NCI-H748 treated with DMSO at 0.1 percent for 48 hours (cell line): ENCODE measurements around the gene YWHAQ.
A peak's percentile ranks its signal among the peaks of the same experiment; 100 is the strongest.

Experiments used
- DNase-seq: peaks from one replicate; lab custom pipeline; 2025; lab: John Stamatoyannopoulos, UW

Gene YWHAQ

GRCh38 chr2:9655441-9656269, 24.9 kb upstream of the YWHAQ start:
- DNase-seq = no peak

GRCh38 chr2:9654452-9655100, 23.8 kb upstream of the YWHAQ start:
- no peak for DNase-seq

DNA sequence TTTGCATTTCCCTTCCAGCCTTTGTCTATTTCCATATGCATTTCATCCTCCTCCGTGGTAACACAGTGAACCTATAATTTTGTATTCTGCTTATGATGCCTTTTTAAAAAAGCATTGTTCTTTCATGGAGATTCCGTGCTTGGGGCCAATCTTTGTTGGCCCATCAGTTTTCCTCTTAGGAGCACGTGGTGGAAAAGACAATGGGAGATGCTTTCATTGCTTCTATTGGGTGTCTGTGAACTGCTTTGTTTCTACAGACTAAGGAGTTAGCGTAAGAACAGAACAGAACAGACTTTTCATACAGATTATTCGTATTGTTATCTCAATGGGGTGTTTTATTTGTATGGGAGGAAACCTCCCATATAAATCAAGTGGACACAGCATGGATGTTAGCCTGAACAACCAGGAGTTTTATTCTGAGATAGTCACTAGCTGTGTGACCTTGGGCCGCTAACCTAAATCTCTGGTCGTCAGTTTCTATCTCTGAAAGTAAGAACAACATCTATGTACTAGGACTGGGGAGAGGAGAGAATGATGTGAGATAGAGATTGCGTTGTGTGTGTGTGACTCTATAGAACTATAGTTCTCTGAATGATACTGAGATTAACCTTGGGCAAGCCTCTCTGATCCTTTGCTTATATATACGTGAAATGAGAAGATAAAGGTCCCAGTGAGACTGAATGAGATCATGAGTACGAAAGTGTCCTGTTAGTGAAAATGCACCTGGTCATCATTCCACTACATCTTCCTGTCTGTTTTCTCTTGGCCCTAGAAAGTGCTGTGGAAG, 22.9 kb upstream of the YWHAQ start:
- DNase-seq = no peak

- peak; percentile 16 for DNase-seq
Observed at GRCh38 chr2:9652898-9653479, 22.2 kb upstream of the YWHAQ start.

- no peak for DNase-seq
Observed at GRCh38 chr2:9652267-9652666, 21.5 kb upstream of the YWHAQ start.

DNA sequence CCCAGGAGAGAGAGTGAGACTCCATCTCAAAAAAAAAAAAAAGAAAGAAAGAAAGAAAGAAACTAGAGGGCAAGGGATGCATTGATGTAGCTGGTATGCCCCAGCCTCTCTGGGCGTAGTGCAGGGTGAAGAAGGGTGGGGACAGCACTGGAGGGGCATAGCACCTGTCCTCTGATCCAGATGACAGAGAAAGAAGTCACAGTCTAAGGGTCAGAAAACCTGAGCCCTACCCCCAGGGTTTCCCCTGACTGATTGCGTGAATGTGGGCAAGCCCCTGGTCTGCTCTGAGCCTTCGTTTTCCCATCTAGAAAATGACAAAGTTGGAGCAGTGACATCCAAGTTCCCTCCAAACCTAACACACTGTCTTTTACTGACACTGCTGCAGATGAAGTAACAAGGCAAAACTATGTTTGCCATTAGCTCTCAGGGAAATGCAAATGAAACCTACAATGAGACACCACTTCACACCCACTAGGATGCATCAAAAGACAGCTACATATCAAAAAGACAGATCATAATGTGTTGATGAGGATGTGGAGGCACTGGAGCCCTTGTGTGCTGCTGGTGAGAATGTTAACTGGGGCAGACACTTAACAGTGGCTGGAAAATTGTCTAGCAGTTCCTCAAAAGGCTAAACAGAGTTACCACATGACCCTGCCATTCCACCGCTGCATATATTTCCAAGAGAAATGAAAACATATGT, 19.5 kb upstream of the YWHAQ start:
- no peak for DNase-seq

GRCh38 chr2:9649261-9649660, 18.5 kb upstream of the YWHAQ start:
- DNase-seq = no peak

GRCh38 chr2:9648821-9649220, 18.0 kb upstream of the YWHAQ start:
- peak; percentile 55 for DNase-seq

DNA sequence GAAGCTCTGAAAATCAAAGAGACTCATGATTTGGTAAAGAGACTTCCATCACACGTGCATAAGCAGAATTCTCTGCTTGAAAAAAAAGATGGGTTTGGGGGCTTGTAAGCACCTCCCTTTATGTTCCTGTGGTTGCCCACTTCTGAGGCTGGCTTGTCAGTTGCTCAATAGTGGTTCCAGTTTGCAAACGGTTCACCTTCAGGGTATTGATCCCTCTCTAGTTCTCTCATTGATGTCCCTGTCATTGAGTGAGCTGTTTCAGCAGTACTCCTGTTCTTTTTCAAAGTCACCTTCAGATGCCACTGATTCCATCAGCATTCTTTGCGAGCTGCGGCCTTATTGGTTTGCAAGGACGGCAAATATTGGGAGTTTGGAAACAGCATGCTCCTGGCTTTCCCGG, 17.1 kb upstream of the YWHAQ start:
- DNase-seq = no peak

DNA sequence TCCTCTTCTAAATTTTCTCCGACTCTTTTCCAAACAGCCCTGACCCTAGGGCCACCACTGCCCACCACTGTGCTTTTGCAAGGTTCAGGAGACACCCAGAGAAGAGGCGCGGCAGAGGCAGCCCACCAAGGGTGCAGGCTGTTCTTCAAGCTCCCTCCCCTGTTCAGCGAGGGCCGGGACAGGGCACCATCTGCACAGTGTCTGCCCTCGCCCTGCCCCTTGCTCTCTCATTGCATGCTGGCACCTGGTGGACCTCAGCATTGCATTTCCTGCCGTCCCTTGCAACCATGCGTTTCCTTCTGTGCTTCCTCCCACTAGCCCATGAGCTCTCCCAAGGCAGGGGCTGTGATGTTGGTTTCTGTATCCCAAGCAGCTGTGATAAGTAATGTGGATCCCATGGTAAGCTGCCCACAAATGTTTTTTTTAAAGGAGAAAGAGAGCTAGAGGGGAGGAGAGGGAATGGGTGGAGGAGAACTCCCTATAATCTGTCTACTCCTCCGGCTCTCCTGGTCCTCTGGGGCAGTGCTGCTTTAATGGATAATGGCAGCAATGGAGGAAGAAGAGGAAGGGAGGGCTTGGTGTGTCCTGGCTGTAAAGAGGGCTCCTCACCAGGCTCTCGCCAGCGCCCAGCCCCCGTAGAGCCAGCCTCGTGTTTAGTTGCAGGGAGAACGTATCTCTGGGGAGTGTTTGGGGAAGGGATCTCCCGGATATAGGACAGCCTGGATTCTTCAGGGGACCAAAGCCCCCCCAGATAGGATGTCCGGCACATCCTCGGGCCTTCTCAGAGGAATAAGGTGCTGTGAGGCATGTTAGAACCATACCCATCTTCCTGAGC, 15.6 kb upstream of the YWHAQ start:
- DNase-seq = no peak

DNA sequence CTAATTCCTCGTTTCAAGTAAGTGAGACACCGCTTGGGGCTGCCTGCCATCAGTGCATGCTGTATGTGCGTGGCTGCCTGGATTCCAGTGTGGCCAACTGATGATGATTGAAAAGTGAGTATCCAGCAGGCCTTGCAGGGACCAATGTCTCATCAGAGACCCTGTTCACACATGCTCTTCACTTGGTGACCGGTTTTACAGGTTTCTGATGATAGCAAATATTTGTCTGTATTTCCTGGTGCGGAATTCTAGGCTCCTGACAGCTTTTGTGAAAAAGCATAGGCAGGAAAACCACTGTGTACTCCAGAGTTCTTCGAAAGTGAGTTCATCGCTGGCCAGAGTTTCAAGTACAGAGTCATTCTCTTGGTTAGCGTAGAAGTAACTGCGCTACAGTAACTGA, 13.8 kb upstream of the YWHAQ start:
- DNase-seq = peak; percentile 58

DNA sequence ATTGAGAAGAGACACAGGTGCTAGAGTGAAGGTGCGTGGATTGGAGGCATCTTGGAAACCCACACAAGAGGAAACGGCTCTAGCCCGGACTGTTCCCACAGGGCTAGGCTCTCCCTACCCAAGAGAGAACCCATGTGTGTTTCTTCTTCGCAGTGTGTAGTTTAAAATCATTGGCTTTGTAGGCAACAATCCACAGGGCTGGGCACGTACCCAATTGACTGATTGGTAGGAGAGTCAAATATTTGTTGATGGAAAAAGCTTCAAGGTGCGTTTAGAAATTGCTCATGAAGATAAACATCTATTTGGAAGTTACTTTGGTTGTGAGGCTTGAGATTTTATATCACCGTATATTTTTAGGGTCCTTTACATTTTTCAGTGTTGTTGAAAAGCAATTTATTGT, 13.2 kb upstream of the YWHAQ start:
- DNase-seq = no peak

DNA sequence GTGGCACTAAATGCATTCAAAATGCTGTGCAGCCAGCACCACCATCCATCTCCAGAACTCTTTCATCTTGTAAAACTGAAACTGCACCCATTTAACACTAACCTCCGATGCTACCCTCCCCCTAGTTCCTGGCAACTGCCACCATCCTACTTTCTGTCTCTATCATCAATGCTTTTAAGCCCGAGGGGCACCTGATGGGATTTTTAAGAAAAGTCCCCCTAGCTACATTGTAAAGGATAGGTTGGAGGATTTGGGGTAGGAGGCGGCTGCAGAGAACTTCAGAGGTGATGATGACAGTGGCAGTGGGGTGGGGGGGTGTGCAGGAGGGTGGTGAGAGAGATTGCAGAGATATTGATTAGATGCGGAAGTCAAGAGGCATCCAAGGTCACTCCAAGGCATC, 10.8 kb upstream of the YWHAQ start:
- DNase-seq = no peak

- DNase-seq = no peak
Observed at GRCh38 chr2:9640403-9641104, 9.8 kb upstream of the YWHAQ start.

DNA sequence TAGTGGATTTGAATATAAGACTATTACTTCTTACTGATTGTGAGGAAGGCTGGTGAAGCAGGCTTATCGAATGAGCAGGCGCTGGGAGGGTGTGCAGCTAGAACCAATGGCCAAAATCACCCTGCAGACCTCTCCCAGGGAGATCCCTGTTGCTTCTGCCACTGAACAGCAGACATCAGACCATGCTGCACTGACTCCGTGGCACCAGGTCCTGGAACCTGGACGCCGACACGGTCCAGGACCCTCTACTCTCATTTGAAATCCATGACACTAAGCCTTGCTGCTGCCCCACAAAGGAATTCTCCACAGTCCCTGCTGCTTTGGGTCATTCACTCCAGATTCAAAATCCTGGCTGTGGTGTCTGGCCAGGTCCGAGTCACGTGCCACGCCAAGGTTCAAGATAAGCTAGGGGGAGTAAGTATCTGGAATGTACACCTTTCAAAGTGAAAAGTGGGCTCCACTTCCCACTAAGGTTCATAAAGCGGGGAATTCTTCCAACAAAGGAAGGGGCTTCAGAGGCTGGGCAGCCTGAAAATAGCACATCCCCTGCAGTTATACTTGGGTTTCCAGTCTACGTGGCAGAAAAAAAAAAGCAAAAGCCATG, 9.0 kb upstream of the YWHAQ start:
- DNase-seq = no peak

- no peak for DNase-seq
Observed at GRCh38 chr2:9639000-9639602, 8.3 kb upstream of the YWHAQ start.

DNA sequence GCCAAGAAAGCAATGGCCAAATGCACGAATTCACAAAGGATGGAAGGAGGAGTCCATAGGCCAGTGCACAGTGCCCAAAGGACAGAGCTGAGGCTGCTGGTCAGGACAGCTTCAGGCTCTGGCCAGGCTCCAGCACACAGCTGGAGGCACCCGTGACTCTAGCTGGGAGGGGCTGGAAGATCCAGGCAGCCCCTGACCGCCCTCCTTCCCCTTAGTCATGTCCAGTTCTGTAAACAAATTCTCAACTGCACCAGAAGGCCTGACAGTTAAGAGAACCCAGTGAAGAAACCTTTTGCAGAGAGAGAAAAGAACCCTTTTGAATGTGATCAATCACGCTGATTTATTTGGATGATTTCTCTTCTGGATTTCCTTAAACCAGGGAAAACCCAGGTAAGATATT, 7.7 kb upstream of the YWHAQ start:
- DNase-seq = no peak

- DNase-seq = no peak
Observed at GRCh38 chr2:9637330-9637729, 6.5 kb upstream of the YWHAQ start.

- no peak for DNase-seq
Observed at GRCh38 chr2:9634133-9634532, 3.3 kb upstream of the YWHAQ start.
